ENCODE data around the gene PRKN. TPM values are rescaled to one million over a fixed set of nuclear protein-coding genes. Genes with fewer than 3 reads are reported as not detected.

PRKN gene
- total and polyA plus RNA-seq, 2 experiments from 2014 or later: 0.10 to 0.84 TPM

DNA sequence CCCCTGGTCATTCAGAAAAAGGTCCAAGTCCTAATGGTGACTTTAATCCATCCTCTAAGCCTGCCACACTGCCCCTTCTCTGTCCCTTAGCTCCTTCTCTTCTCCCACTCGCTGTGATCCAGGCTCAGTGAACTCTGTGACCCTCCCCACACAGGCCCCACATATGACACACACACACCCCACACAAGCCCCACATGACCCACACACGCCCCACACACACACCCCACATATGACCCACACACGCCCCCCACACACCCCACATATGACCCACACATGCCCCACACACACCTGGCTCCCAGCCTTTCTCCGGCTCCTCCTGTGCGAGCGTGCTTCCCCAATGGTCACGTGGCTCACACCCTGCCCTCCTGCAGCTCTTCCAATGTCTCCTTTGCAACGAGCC is 925.3 kb downstream of the PRKN start (continued):
- TF ChIP-seq, protein P1, sequence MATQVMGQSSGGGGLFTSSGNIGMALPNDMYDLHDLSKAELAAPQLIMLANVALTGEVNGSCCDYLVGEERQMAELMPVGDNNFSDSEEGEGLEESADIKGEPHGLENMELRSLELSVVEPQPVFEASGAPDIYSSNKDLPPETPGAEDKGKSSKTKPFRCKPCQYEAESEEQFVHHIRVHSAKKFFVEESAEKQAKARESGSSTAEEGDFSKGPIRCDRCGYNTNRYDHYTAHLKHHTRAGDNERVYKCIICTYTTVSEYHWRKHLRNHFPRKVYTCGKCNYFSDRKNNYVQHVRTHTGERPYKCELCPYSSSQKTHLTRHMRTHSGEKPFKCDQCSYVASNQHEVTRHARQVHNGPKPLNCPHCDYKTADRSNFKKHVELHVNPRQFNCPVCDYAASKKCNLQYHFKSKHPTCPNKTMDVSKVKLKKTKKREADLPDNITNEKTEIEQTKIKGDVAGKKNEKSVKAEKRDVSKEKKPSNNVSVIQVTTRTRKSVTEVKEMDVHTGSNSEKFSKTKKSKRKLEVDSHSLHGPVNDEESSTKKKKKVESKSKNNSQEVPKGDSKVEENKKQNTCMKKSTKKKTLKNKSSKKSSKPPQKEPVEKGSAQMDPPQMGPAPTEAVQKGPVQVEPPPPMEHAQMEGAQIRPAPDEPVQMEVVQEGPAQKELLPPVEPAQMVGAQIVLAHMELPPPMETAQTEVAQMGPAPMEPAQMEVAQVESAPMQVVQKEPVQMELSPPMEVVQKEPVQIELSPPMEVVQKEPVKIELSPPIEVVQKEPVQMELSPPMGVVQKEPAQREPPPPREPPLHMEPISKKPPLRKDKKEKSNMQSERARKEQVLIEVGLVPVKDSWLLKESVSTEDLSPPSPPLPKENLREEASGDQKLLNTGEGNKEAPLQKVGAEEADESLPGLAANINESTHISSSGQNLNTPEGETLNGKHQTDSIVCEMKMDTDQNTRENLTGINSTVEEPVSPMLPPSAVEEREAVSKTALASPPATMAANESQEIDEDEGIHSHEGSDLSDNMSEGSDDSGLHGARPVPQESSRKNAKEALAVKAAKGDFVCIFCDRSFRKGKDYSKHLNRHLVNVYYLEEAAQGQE (IDR thresholded peaks at IDR 0.05; ENCODE audit: unreplicated experiment): no peak
- no peak for TF ChIP-seq POLR2AphosphoS5 (IDR thresholded peaks at IDR 0.05; ENCODE audit: low read depth)
- TF ChIP-seq, protein P2, sequence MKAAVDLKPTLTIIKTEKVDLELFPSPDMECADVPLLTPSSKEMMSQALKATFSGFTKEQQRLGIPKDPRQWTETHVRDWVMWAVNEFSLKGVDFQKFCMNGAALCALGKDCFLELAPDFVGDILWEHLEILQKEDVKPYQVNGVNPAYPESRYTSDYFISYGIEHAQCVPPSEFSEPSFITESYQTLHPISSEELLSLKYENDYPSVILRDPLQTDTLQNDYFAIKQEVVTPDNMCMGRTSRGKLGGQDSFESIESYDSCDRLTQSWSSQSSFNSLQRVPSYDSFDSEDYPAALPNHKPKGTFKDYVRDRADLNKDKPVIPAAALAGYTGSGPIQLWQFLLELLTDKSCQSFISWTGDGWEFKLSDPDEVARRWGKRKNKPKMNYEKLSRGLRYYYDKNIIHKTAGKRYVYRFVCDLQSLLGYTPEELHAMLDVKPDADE (IDR thresholded peaks at IDR 0.05): no peak
- TF ChIP-seq NANOG (IDR thresholded peaks at IDR 0.05; ENCODE audit: borderline replicate concordance): no peak
- no peak for TF ChIP-seq CREB1 (CRISPR knock-in tag; IDR thresholded peaks at IDR 0.05; ENCODE audit: low read depth)
- no peak for TF ChIP-seq EZH2phosphoT487 (IDR thresholded peaks at IDR 0.05; ENCODE audit: unreplicated experiment)

DNA sequence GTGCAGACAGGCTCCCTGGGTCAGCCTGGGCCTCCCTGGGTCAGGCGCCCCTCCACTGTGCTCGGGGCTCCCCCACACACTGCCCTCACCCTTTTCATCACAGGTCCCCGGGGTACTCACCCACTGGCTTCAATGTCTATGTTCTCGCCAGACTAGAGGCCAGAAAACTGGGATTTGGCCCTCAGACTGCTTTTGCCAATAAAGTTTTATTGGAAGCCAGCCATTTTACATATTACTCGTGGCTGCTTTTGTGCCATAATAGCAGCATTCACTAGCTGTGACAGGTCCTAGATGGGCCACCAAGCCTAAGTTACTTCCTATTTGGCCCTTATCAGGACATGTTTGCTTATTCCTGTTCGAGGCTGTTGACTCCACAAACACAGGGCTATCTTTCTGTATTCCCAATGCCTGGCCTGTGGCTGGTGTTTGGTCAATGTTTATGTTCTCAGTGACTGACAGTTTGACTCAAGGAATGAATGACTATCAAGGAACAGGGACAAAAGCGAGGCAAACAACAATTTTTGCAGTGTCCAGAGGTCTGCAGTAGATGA is 928.6 kb downstream of the PRKN start:
- Histone ChIP-seq H3K4me2 (no peak overlapping the region), H3K9me2 (ENCODE audit: insufficient read depth) (no peaks in the 10 kb centered on the region), H3K27me3 (ENCODE audit: insufficient read depth) (no peaks in the 10 kb centered on the region), H3K4me1 (ENCODE audit: insufficient read depth) (no peaks in the 10 kb centered on the region), H2AFZ (no peak overlapping the region; the same call in 1 of the 2 replicates), H3K27ac (ENCODE audit: low read depth) (no peak overlapping the region), H3K4me3 (no peak overlapping the region), H3K36me3 (ENCODE audit: insufficient read depth) (no peaks in the 10 kb centered on the region), H3K79me2 (replicated peaks; ENCODE audit: insufficient read depth) (no peaks in the 10 kb centered on the region), H3F3A (replicated peaks; ENCODE audit: low read depth) (no peaks in the 10 kb centered on the region), H4K20me1 (replicated peaks; ENCODE audit: insufficient read depth) (no peaks in the 10 kb centered on the region)
- no peak for DNase-seq (ENCODE audit: low spot score)
- Mint-ChIP-seq H3K4me1 (no peaks in the 10 kb centered on the region), H3K4me3 (no peak overlapping the region), H3K27ac (no peak overlapping the region), H3K9me3 (no peaks in the 10 kb centered on the region), H3K36me3 (ENCODE audit: low read depth) (no peaks in the 10 kb centered on the region), H3K27me3 (ENCODE audit: insufficient read depth, low read depth, poor library complexity) (peaks cover 2% of the 10 kb centered on the region)
- no peak for ATAC-seq
- TF ChIP-seq ZNF114 (CRISPR knock-in tag; IDR thresholded peaks at IDR 0.05): no peak
- no peak for TF ChIP-seq EZH2phosphoT487 (IDR thresholded peaks at IDR 0.05; ENCODE audit: unreplicated experiment)
- TF ChIP-seq NANOG (IDR thresholded peaks at IDR 0.05; ENCODE audit: borderline replicate concordance): no peak
- TF ChIP-seq, protein P3, sequence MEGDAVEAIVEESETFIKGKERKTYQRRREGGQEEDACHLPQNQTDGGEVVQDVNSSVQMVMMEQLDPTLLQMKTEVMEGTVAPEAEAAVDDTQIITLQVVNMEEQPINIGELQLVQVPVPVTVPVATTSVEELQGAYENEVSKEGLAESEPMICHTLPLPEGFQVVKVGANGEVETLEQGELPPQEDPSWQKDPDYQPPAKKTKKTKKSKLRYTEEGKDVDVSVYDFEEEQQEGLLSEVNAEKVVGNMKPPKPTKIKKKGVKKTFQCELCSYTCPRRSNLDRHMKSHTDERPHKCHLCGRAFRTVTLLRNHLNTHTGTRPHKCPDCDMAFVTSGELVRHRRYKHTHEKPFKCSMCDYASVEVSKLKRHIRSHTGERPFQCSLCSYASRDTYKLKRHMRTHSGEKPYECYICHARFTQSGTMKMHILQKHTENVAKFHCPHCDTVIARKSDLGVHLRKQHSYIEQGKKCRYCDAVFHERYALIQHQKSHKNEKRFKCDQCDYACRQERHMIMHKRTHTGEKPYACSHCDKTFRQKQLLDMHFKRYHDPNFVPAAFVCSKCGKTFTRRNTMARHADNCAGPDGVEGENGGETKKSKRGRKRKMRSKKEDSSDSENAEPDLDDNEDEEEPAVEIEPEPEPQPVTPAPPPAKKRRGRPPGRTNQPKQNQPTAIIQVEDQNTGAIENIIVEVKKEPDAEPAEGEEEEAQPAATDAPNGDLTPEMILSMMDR (conservative IDR thresholded peaks at IDR 0.05; ENCODE audit: low read depth in 2 of 2): no peak
- TF ChIP-seq, protein P4, sequence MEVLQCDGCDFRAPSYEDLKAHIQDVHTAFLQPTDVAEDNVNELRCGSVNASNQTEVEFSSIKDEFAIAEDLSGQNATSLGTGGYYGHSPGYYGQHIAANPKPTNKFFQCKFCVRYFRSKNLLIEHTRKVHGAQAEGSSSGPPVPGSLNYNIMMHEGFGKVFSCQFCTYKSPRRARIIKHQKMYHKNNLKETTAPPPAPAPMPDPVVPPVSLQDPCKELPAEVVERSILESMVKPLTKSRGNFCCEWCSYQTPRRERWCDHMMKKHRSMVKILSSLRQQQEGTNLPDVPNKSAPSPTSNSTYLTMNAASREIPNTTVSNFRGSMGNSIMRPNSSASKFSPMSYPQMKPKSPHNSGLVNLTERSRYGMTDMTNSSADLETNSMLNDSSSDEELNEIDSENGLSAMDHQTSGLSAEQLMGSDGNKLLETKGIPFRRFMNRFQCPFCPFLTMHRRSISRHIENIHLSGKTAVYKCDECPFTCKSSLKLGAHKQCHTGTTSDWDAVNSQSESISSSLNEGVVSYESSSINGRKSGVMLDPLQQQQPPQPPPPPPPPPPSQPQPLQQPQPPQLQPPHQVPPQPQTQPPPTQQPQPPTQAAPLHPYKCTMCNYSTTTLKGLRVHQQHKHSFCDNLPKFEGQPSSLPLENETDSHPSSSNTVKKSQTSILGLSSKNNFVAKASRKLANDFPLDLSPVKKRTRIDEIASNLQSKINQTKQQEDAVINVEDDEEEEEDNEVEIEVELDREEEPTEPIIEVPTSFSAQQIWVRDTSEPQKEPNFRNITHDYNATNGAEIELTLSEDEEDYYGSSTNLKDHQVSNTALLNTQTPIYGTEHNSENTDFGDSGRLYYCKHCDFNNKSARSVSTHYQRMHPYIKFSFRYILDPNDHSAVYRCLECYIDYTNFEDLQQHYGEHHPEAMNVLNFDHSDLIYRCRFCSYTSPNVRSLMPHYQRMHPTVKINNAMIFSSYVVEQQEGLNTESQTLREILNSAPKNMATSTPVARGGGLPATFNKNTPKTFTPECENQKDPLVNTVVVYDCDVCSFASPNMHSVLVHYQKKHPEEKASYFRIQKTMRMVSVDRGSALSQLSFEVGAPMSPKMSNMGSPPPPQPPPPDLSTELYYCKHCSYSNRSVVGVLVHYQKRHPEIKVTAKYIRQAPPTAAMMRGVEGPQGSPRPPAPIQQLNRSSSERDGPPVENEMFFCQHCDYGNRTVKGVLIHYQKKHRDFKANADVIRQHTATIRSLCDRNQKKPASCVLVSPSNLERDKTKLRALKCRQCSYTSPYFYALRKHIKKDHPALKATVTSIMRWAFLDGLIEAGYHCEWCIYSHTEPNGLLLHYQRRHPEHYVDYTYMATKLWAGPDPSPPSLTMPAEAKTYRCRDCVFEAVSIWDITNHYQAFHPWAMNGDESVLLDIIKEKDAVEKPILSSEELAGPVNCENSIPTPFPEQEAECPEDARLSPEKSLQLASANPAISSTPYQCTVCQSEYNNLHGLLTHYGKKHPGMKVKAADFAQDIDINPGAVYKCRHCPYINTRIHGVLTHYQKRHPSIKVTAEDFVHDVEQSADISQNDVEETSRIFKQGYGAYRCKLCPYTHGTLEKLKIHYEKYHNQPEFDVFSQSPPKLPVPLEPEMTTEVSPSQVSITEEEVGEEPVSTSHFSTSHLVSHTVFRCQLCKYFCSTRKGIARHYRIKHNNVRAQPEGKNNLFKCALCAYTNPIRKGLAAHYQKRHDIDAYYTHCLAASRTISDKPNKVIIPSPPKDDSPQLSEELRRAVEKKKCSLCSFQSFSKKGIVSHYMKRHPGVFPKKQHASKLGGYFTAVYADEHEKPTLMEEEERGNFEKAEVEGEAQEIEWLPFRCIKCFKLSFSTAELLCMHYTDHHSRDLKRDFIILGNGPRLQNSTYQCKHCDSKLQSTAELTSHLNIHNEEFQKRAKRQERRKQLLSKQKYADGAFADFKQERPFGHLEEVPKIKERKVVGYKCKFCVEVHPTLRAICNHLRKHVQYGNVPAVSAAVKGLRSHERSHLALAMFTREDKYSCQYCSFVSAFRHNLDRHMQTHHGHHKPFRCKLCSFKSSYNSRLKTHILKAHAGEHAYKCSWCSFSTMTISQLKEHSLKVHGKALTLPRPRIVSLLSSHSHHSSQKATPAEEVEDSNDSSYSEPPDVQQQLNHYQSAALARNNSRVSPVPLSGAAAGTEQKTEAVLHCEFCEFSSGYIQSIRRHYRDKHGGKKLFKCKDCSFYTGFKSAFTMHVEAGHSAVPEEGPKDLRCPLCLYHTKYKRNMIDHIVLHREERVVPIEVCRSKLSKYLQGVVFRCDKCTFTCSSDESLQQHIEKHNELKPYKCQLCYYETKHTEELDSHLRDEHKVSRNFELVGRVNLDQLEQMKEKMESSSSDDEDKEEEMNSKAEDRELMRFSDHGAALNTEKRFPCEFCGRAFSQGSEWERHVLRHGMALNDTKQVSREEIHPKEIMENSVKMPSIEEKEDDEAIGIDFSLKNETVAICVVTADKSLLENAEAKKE (CRISPR knock-in tag; IDR thresholded peaks at IDR 0.05): no peak
- no peak for TF ChIP-seq STAT1 (IDR thresholded peaks at IDR 0.05; ENCODE audit: unreplicated experiment)
- TF ChIP-seq JUNB (IDR thresholded peaks at IDR 0.05; ENCODE audit: unreplicated experiment): no peak

Measured in GM23338 (cell line).